Prostate gland (tissue), 2 donors: Measurements from ENCODE around the gene TMEM87A. TPM values are rescaled to one million over a fixed set of nuclear protein-coding genes. Genes with fewer than 3 reads are reported as not detected.

Experiments
- DNase-seq: peaks from one replicate; pipeline ENCODE4 v3.0.0-alpha.2; 2019; ENCODE audit warnings: low spot score
- H3K27ac ChIP-seq, 2 donors: fragments of 200-600 bp; sonication (generic); 2 replicates each; pipeline ENCODE4 v1.5.1; 2017 to 2019
- H3K27me3 ChIP-seq: fragments of 200-600 bp; sonication (generic); replicated peaks from 2 replicates; pipeline ENCODE4 v1.5.1; 2019; ENCODE audit not compliant: insufficient read depth
- H3K36me3 ChIP-seq, 2 donors: fragments of 200-600 bp; sonication (generic); 1 replicate in 1 of 2; 2 replicates in 1 of 2; pipeline versions ENCODE4 v1.5.1 to v1.8.1; 2017 to 2019
- H3K4me1 ChIP-seq: fragments of 200-600 bp; sonication (generic); replicated peaks from 2 replicates; pipeline ENCODE4 v1.5.1; 2019
- H3K4me3 ChIP-seq, 2 donors: fragments of 200-600 bp; sonication (generic); 2 replicates each; pipeline ENCODE4 v1.5.1; 2017 to 2019
- H3K9me3 ChIP-seq: fragments of 200-600 bp; sonication (generic); 2 replicates; pipeline ENCODE4 v1.5.1; 2017
- POLR2A ChIP-seq: fragments of 450-650 bp; IDR thresholded peaks from one replicate; pipeline ENCODE4 v1.6.1; 2016; ENCODE audit warnings: antibody characterized with exemption, mild to moderate bottlenecking
- POLR2AphosphoS5 ChIP-seq: sonication (generic); formaldehyde crosslinking; IDR thresholded peaks from one replicate; pipeline ENCODE4 v1.6.1; 2017; ENCODE audit warnings: antibody characterized with exemption
- WGBS: methylation state at CpG from one replicate; pipeline ENCODE4 v1.1.5; 2018; 5-methylcytosine and 5-hydroxymethylcytosine counted together
- intact Hi-C: fragments of 100-400 bp; cut with DNase I; formaldehyde crosslinking; loops from one replicate; pipeline ENCODE4 v1.14.2; 2022
- total RNA-seq, 2 donors: library from RNA; depleted of rRNA; stranded (reverse); fragments of >200 nt; gene quantifications; one replicate each; pipeline ENCODE4 v1.1.0, GENCODE V29; 2016
- TF ChIP-seq, protein P1 (sequence below), 4 experiments: fragments of 200-600 bp in 2 of 4; fragments of 450-650 bp in 2 of 4; sonication (generic) in 2 of 4; IDR thresholded peaks; 1 replicate in 3 of 4; 2 replicates in 1 of 4; pipeline ENCODE4 v1.5.1; 2016 to 2019; ENCODE audit warnings: antibody characterized with exemption in 4 of 4, mild to moderate bottlenecking in 2 of 4, moderate library complexity in 2 of 4

The TMEM87A gene
- total RNA-seq, 2 donors from 2014 or later, result 88.6 to 130 TPM

- 97% methylated on average over 1 of the region's 1 CpG for WGBS
- TF ChIP-seq POLR2AphosphoS5 (no peak), POLR2A (no peak)
- TF ChIP-seq, protein P1, sequence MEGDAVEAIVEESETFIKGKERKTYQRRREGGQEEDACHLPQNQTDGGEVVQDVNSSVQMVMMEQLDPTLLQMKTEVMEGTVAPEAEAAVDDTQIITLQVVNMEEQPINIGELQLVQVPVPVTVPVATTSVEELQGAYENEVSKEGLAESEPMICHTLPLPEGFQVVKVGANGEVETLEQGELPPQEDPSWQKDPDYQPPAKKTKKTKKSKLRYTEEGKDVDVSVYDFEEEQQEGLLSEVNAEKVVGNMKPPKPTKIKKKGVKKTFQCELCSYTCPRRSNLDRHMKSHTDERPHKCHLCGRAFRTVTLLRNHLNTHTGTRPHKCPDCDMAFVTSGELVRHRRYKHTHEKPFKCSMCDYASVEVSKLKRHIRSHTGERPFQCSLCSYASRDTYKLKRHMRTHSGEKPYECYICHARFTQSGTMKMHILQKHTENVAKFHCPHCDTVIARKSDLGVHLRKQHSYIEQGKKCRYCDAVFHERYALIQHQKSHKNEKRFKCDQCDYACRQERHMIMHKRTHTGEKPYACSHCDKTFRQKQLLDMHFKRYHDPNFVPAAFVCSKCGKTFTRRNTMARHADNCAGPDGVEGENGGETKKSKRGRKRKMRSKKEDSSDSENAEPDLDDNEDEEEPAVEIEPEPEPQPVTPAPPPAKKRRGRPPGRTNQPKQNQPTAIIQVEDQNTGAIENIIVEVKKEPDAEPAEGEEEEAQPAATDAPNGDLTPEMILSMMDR (IDR thresholded peaks at IDR 0.05), result no peak
- Histone ChIP-seq H3K4me3 (no peak overlapping the region), H3K36me3 (peaks cover 0 to 3% of the 10 kb centered on the region in 2 donors), H3K9me3 (no peaks in the 10 kb centered on the region), H3K27me3 (no peaks in the 10 kb centered on the region), H3K4me1 (no peaks in the 10 kb centered on the region), H3K27ac (no peak overlapping the region)
- intact Hi-C loops, result no loop called here
- no peak for DNase-seq
Observed at GRCh38 chr15:42201801-42202200, 71.4 kb downstream of the TMEM87A start.

DNA sequence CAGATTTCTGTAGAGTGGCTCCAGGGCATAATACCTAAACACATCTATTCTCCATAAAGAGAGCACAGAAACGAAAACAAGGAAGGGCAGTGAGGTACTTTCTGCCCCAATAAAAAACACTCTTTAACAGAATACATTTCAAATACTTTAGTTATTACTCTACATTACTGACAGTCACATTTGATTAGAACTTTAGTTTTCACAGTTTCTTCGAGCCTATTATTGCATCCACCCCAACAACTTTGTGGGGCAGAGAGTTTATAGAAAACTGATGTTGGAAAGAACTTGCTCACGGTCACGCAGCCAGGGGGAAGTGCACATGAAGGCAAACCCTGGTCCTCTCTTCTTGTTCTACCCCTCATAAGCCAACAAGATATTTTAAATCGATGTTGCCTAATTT is 74.1 kb downstream of the TMEM87A start:
- intact Hi-C loops, result no loop called here
- Histone ChIP-seq H3K4me3 (no peak overlapping the region), H3K9me3 (no peaks in the 10 kb centered on the region), H3K27ac (no peak overlapping the region), H3K27me3 (no peaks in the 10 kb centered on the region), H3K36me3 (peaks cover 0 to 3% of the 10 kb centered on the region in 2 donors), H3K4me1 (no peaks in the 10 kb centered on the region)
- TF ChIP-seq, protein P1 (IDR thresholded peaks at IDR 0.05), result no peak
- TF ChIP-seq POLR2A, result no peak
- no peak for TF ChIP-seq POLR2AphosphoS5
- WGBS, result 80% methylated on average over 5 of the region's 5 CpGs
- DNase-seq, result no peak

GRCh38 chr15:42198516-42198915 is 74.7 kb downstream of the TMEM87A start:
- no peaks in the 10 kb centered on the region for H3K27me3 ChIP-seq
- no peaks in the 10 kb centered on the region for H3K4me1 ChIP-seq
- DNase-seq, result no peak
- 100% methylated on average over 1 of the region's 1 CpG for WGBS
- TF ChIP-seq POLR2AphosphoS5 (no peak), POLR2A (no peak)
- TF ChIP-seq, protein P1 (IDR thresholded peaks at IDR 0.05), result no peak
- H3K9me3 ChIP-seq, result no peaks in the 10 kb centered on the region
- H3K27ac ChIP-seq, result no peak overlapping the region
- peaks cover 0 to 3% of the 10 kb centered on the region in 2 donors for H3K36me3 ChIP-seq
- intact Hi-C loops, result no loop called here
- no peak overlapping the region for H3K4me3 ChIP-seq

DNA sequence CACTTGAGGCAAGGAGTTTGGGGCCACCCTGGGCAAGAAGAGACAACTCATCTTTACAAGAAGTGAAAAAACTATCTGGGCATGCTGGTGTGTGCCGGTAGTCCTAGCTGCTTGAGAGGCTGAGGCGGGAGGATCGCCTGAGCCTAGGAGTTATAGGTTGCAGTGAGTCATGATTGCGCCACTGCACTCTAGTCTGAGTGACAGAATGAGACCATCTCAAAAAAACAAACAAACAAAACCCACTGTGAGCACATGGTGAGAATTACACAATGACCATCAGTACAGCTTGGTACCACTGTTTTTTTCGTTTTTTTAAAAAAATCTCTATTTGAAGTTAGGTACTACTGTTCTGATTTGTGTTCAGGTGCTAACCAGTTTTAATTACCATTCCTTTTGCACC is 78.7 kb downstream of the TMEM87A start:
- TF ChIP-seq, protein P1 (IDR thresholded peaks at IDR 0.05), result no peak
- TF ChIP-seq POLR2AphosphoS5 (no peak), POLR2A (no peak)
- Histone ChIP-seq H3K4me1 (no peaks in the 10 kb centered on the region), H3K27ac (no peak overlapping the region), H3K27me3 (no peaks in the 10 kb centered on the region), H3K36me3 (no peaks in the 10 kb centered on the region), H3K4me3 (no peak overlapping the region), H3K9me3 (no peaks in the 10 kb centered on the region)
- WGBS, result 91% methylated on average over 5 of the region's 5 CpGs
- intact Hi-C loops, result no loop called here
- no peak for DNase-seq

- Histone ChIP-seq H3K4me3 (no peak overlapping the region), H3K27ac (no peak overlapping the region), H3K27me3 (no peaks in the 10 kb centered on the region), H3K36me3 (peaks cover 0 to under 1% of the 10 kb centered on the region in 2 donors), H3K9me3 (no peaks in the 10 kb centered on the region), H3K4me1 (no peaks in the 10 kb centered on the region)
- WGBS, result 94% methylated on average over 3 of the region's 3 CpGs
- TF ChIP-seq, protein P1 (IDR thresholded peaks at IDR 0.05), result no peak
- no peak for DNase-seq
- intact Hi-C loops, result no loop called here
Observed at GRCh38 chr15:42193383-42193782, 79.8 kb downstream of the TMEM87A start.
